ENCODE measurements around the gene ANGPTL2.

The ANGPTL2 gene

DNA sequence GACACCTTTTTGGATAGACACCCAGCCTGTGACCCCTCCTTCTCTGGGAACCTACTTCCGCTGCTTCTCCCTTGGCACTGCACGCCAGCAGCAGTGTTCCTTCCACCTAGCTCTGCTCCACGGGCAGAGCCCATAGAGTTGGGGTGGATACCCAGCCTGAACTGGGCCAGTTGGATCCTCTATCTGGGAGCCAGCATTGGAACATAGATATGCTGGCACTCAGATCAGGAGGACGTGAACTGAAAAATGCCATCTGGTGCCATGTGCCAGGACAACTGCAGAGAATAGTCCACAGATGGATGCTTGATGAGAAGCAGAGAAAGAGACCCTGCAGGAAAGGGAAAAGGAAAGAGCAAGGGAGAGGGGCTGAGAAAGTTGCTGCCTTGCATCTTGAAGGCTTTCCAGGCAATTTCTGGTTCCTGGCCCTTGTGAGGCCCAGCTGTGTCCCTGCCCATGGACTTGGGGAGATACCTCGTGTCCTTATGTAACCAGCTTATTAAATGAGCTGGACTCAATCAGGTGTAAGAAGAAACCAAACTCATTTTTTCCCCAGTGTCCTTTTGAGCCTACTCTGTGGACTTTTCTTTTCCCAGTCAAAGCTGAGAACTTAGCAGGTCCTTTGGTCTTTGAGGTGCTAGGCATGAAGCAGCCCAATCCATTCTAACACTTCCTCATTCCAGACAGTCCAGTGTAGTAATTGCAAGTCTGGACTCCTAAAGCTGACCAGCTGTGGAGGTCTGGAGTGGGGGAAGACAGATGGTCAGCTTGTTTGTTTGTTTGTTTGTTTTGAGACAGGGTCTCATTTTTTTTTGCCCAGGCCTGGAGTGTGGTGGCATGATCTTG lies 39.1 kb downstream of the ANGPTL2 start:
- no peaks in the 10 kb centered on the region for H3K27me3 ChIP-seq (replicated peaks; ENCODE audit: control insufficient read depth, insufficient read depth, low read length)
- no peaks in the 10 kb centered on the region for H3K36me3 ChIP-seq (ENCODE audit: control insufficient read depth, insufficient read depth, low read length)
- TF ChIP-seq, protein P1, sequence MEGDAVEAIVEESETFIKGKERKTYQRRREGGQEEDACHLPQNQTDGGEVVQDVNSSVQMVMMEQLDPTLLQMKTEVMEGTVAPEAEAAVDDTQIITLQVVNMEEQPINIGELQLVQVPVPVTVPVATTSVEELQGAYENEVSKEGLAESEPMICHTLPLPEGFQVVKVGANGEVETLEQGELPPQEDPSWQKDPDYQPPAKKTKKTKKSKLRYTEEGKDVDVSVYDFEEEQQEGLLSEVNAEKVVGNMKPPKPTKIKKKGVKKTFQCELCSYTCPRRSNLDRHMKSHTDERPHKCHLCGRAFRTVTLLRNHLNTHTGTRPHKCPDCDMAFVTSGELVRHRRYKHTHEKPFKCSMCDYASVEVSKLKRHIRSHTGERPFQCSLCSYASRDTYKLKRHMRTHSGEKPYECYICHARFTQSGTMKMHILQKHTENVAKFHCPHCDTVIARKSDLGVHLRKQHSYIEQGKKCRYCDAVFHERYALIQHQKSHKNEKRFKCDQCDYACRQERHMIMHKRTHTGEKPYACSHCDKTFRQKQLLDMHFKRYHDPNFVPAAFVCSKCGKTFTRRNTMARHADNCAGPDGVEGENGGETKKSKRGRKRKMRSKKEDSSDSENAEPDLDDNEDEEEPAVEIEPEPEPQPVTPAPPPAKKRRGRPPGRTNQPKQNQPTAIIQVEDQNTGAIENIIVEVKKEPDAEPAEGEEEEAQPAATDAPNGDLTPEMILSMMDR (IDR thresholded peaks at IDR 0.05; ENCODE audit: insufficient read depth, low read length, poor library complexity, severe bottlenecking): no peak
- no peak overlapping the region for H3K4me3 ChIP-seq (replicated peaks; ENCODE audit: low read depth, low read length)
- DNase-seq (ENCODE audit: extremely low read depth, insufficient read length): no peak

DNA sequence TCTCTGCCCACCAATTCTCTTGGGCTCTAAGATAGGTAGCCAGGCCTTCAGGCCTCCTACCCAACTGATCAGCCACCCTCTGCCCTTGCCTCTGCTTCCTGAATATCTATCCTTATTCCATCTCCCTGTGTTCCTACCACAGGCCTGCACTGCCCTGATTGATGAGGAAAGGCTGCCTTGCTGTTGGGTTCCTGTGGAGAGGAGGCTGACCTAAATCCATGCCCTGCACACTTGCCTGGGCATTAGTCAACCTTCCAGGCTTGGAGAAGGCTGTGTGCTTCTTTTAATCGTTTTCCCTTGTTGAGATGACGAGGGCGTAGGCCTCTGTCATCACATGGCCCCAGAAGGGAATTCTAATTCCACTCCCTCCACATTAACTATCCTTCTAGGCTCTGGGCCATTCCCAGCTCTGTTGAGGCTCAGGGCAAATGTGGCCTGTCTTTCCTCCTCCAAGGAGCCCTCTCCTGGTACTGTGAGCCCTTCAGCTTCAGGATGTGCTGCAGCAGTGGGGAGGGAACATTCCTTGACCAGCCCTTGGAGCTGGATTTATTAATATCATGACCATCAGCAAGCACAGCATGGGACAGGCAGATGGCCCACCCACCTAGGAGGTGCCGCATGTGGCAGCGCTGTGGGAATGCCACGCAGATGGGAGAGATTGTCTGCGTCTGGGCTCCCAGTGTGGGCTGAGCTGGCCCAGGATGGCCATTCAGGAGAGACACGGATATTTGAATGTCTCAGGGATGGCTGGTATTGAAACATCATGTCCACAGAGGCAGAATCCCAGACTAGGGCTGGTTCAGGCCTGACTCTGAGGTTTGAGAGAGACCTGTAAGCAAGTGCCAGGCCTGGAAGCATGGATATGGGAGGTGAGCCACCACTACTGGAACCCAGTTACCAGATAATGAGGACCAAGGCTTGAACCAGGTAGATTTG lies 40.9 kb downstream of the ANGPTL2 start:
- H3K27me3 ChIP-seq (replicated peaks; ENCODE audit: control insufficient read depth, insufficient read depth, low read length): no peaks in the 10 kb centered on the region
- DNase-seq (ENCODE audit: extremely low read depth, insufficient read length): no peak
- TF ChIP-seq, protein P1 (IDR thresholded peaks at IDR 0.05; ENCODE audit: insufficient read depth, low read length, poor library complexity, severe bottlenecking): no peak
- H3K4me3 ChIP-seq (replicated peaks; ENCODE audit: low read depth, low read length): no peak overlapping the region
- H3K36me3 ChIP-seq (ENCODE audit: control insufficient read depth, insufficient read depth, low read length): no peaks in the 10 kb centered on the region

- no peaks in the 10 kb centered on the region for H3K36me3 ChIP-seq (ENCODE audit: control insufficient read depth, insufficient read depth, low read length)
- TF ChIP-seq, protein P1 (IDR thresholded peaks at IDR 0.05; ENCODE audit: insufficient read depth, low read length, poor library complexity, severe bottlenecking): no peak
- no peak for DNase-seq (ENCODE audit: extremely low read depth, insufficient read length)
Measured at GRCh38 chr9:127079446-127080140, 42.8 kb downstream of the ANGPTL2 start.

DNA sequence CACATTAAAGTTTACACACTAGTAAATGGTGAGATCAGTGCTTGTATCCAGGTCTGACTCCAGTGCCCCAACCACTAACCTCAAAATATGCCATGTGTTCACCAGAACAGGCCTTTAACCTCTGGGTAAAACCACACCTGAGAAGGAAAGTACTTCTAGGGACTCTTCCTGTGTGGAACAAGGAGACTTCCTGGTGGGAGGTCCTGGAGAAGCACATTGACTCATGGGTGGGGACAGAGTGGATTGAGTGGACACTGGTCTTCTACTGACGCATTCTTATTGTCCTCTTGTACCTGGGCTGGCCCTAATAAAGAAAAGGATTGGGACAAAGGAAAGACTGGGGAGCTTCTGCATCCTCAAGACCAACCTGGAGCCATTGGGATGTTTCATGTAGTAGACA lies 43.4 kb downstream of the ANGPTL2 start:
- Histone ChIP-seq H3K36me3 (ENCODE audit: control insufficient read depth, insufficient read depth, low read length) (no peaks in the 10 kb centered on the region), H3K4me3 (replicated peaks; ENCODE audit: low read depth, low read length) (no peak overlapping the region), H3K27me3 (replicated peaks; ENCODE audit: control insufficient read depth, insufficient read depth, low read length) (no peaks in the 10 kb centered on the region)
- no peak for DNase-seq (ENCODE audit: extremely low read depth, insufficient read length)
- TF ChIP-seq, protein P1 (IDR thresholded peaks at IDR 0.05; ENCODE audit: insufficient read depth, low read length, poor library complexity, severe bottlenecking): no peak

More at GRCh38 chr9:127079446-127080140, 42.8 kb downstream of the ANGPTL2 start:
- no peak overlapping the region for H3K4me3 ChIP-seq (replicated peaks; ENCODE audit: low read depth, low read length)
- H3K27me3 ChIP-seq (replicated peaks; ENCODE audit: control insufficient read depth, insufficient read depth, low read length): no peaks in the 10 kb centered on the region

DNA sequence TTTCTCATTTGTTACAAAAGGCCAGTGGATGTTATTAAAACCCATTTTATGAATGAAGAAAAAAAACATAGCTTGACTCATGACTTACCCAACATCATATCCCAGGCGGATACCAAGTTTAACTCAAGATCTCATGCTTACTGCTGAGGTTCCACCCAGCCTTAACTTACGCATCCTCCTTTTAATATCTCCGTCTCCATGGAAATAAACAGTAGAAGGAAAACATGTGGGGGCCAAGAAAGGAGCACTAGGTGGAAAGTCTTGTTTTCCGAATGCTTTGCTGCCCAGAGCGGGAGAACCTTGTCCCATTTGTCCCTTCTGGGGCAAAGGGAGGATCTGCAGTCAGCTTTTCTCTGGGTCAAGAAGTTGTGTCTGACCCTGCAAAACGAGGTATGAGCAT lies 44.1 kb downstream of the ANGPTL2 start:
- Histone ChIP-seq H3K36me3 (ENCODE audit: control insufficient read depth, insufficient read depth, low read length) (no peaks in the 10 kb centered on the region), H3K27me3 (replicated peaks; ENCODE audit: control insufficient read depth, insufficient read depth, low read length) (no peaks in the 10 kb centered on the region), H3K4me3 (replicated peaks; ENCODE audit: low read depth, low read length) (no peak overlapping the region)
- DNase-seq (ENCODE audit: extremely low read depth, insufficient read length): no peak
- TF ChIP-seq, protein P1 (IDR thresholded peaks at IDR 0.05; ENCODE audit: insufficient read depth, low read length, poor library complexity, severe bottlenecking): no peak

Data from GM06990 (cell line).